Activated CD4-positive, alpha-beta T cell treated with anti-CD3 and anti-CD28 coated beads for 36 hours (primary cell): Measurements from ENCODE around the gene HSPB3. TPM values are rescaled to one million over a fixed set of nuclear protein-coding genes. Genes with fewer than 3 reads are reported as not detected.
"Not testable (repeated sequence)": the region's sequence is repeated elsewhere in the genome, so short reads cannot be mapped to it uniquely, and the experiment has no call there.

Experiments used
- ATAC-seq: fragments of 200-7000 bp; cut with Tn5 transposase; one replicate; pipeline ENCODE4 v1.10.0; 2021; ENCODE audit warnings: mild to moderate bottlenecking, moderate library complexity
- CTCF ChIA-PET: fragments of 350-600 bp; sonication (Branson Sonifier 250); formaldehyde crosslinking; loops from one replicate; lab custom pipeline; 2021; ENCODE audit warnings: antibody characterized with exemption; lab: Charles Lee
- POLR2A ChIA-PET: fragments of 350-600 bp; sonication (Branson Sonifier 250); formaldehyde crosslinking; loops from one replicate; lab custom pipeline; 2021; ENCODE audit warnings: antibody characterized with exemption, inconsistent platforms; lab: Charles Lee
- DNase-seq: peaks from one replicate; pipeline ENCODE4 v3.0.0-alpha.2; 2020
- H3K27ac Mint-ChIP-seq: one replicate; pipeline ENCODE4 v1.8.0; 2021; ENCODE audit warnings: mixed read lengths
- H3K27me3 Mint-ChIP-seq: one replicate; pipeline ENCODE4 v1.8.0; 2021; ENCODE audit warnings: mixed read lengths
- H3K36me3 Mint-ChIP-seq: one replicate; pipeline ENCODE4 v1.8.0; 2021; ENCODE audit warnings: low read depth, mixed read lengths
- H3K4me1 Mint-ChIP-seq: one replicate; pipeline ENCODE4 v1.8.0; 2021; ENCODE audit warnings: mixed read lengths
- H3K4me3 Mint-ChIP-seq: one replicate; pipeline ENCODE4 v1.8.0; 2021; ENCODE audit warnings: mild to moderate bottlenecking, moderate library complexity, mixed read lengths
- H3K9me3 Mint-ChIP-seq: one replicate; pipeline ENCODE4 v1.8.0; 2021; ENCODE audit warnings: low read depth, mixed read lengths
- intact Hi-C, 2 experiments: fragments of 100-400 bp; cut with DNase I in 1 of 2; cut with micrococcal nuclease in 1 of 2; formaldehyde crosslinking; loops; one replicate each; pipeline versions ENCODE4 v1.14.2 to v1.15.1; 2022 to 2024; cut with DNase I, micrococcal nuclease
- total RNA-seq, 2 experiments: library from RNA; stranded (reverse); gene quantifications; one replicate each; pipeline ENCODE4 v1.2.3, GENCODE V29; 2021

HSPB3 gene
- total RNA-seq, result not detected

- CTCF ChIA-PET, result interaction anchor here (0.7 to 1.6 kb wide), 3 partner anchors 34 to 660 kb away, joined by 3 to 10 read pairs (median 4); no protein-coding TSS in a partner anchor
- no peaks in the 10 kb centered on the region for H3K4me1 Mint-ChIP-seq
- no peak within 1 kb of the TSS for H3K27ac Mint-ChIP-seq
- H3K27me3 Mint-ChIP-seq, result peaks cover 6% of the 10 kb centered on the region
- intact Hi-C loops, result no loop called here
- peaks cover 2% of the 10 kb centered on the region for H3K9me3 Mint-ChIP-seq
- no peak for DNase-seq
- ATAC-seq, result no peak
- no peaks in the 10 kb centered on the region for H3K36me3 Mint-ChIP-seq
- no peak within 1 kb of the TSS for H3K4me3 Mint-ChIP-seq
- POLR2A ChIA-PET, result interaction anchor here (0.6 kb wide), 1 partner anchor 77 kb away, joined by 3 read pairs; no protein-coding TSS in a partner anchor
Measured at GRCh38 chr5:54455413-54456157, at the start of gene HSPB3. TSS of gene HSPB3 (plus strand) at chr5:54455699. CDS start at chr5:54455790, 91 bp downstream.

- DNase-seq (no peak), ATAC-seq (no peak)
- POLR2A ChIA-PET, result no interaction called here
- intact Hi-C loops, result no loop called here
- Mint-ChIP-seq H3K27ac (no peak overlapping the region), H3K9me3 (no peaks in the 10 kb centered on the region), H3K4me3 (no peak overlapping the region), H3K27me3 (peaks cover 8% of the 10 kb centered on the region), H3K36me3 (no peaks in the 10 kb centered on the region), H3K4me1 (no peaks in the 10 kb centered on the region)
- CTCF ChIA-PET, result interaction anchor here (0.8 to 3.4 kb wide), 3 partner anchors 8 to 79 kb away, joined by 3 to 16 read pairs (median 5); no protein-coding TSS in a partner anchor
Measured at GRCh38 chr5:54411176-54411575, 44.3 kb upstream of the HSPB3 start.

GRCh38 chr5:54412913-54413312 is 42.6 kb upstream of the HSPB3 start:
- no peaks in the 10 kb centered on the region for H3K36me3 Mint-ChIP-seq
- H3K9me3 Mint-ChIP-seq, result no peaks in the 10 kb centered on the region
- H3K27me3 Mint-ChIP-seq, result peaks cover 7% of the 10 kb centered on the region
- intact Hi-C loops, result no loop called here
- no peak overlapping the region for H3K4me3 Mint-ChIP-seq
- ChIA-PET POLR2A (no interaction called here), CTCF (interaction anchor here (0.6 to 1.9 kb wide), 3 partner anchors 10 to 930 kb away, joined by 3 to 8 read pairs (median 3); no protein-coding TSS in a partner anchor)
- ATAC-seq (no peak), DNase-seq (no peak)
- no peaks in the 10 kb centered on the region for H3K4me1 Mint-ChIP-seq
- H3K27ac Mint-ChIP-seq, result no peak overlapping the region

GRCh38 chr5:54415147-54415546 is 40.4 kb upstream of the HSPB3 start:
- Mint-ChIP-seq H3K4me3 (no peak overlapping the region), H3K27me3 (peaks cover 7% of the 10 kb centered on the region), H3K9me3 (no peaks in the 10 kb centered on the region), H3K4me1 (no peaks in the 10 kb centered on the region), H3K36me3 (no peaks in the 10 kb centered on the region), H3K27ac (no peak overlapping the region)
- POLR2A ChIA-PET, result no interaction called here
- intact Hi-C loops, result loop anchor here in 1 of 2 experiments (5.0 kb wide), 1 partner anchor 103 kb away; the partner anchor contains the start of gene ARL15
- ATAC-seq (no peak), DNase-seq (no peak)
- CTCF ChIA-PET, result interaction anchor here (0.6 kb wide), 1 partner anchor 168 kb away, joined by 3 read pairs; no protein-coding TSS in a partner anchor

GRCh38 chr5:54415896-54416601 is 39.5 kb upstream of the HSPB3 start:
- intact Hi-C loops, result loop anchor here in 1 of 2 experiments (5.0 kb wide), 1 partner anchor 104 kb away; the partner anchor contains the start of gene ARL15
- no peaks in the 10 kb centered on the region for H3K36me3 Mint-ChIP-seq
- DNase-seq, result no peak
- no peaks in the 10 kb centered on the region for H3K9me3 Mint-ChIP-seq
- ChIA-PET POLR2A (no interaction called here), CTCF (no interaction called here)
- H3K27ac Mint-ChIP-seq, result no peak overlapping the region
- no peak for ATAC-seq
- H3K27me3 Mint-ChIP-seq, result peaks cover 6% of the 10 kb centered on the region
- no peaks in the 10 kb centered on the region for H3K4me1 Mint-ChIP-seq
- H3K4me3 Mint-ChIP-seq, result no peak overlapping the region

- DNase-seq, result peak; percentile 25
- H3K9me3 Mint-ChIP-seq, H3K27ac Mint-ChIP-seq, H3K4me1 Mint-ChIP-seq, ATAC-seq, POLR2A ChIA-PET, H3K27me3 Mint-ChIP-seq, H3K36me3 Mint-ChIP-seq, H3K4me3 Mint-ChIP-seq: not testable (repeated sequence)
- intact Hi-C loops, result loop anchor here (1.0 to 5.0 kb wide), 3 partner anchors 107 to 177 kb away; partner anchors contain the start of gene ARL15 (in 1 of the 2)
- CTCF ChIA-PET, result interaction anchor here (0.6 to 1.6 kb wide), 24 partner anchors 9 to 462 kb away, joined by 3 to 18 read pairs (median 4); partner anchors contain the start of gene ARL15
Measured at GRCh38 chr5:54419573-54420423, 35.7 kb upstream of the HSPB3 start.

- H3K4me1 Mint-ChIP-seq, H3K27ac Mint-ChIP-seq, POLR2A ChIA-PET, H3K27me3 Mint-ChIP-seq, H3K4me3 Mint-ChIP-seq, H3K36me3 Mint-ChIP-seq, ATAC-seq, H3K9me3 Mint-ChIP-seq, DNase-seq, intact Hi-C loops: not testable (repeated sequence)
- CTCF ChIA-PET, result interaction anchor here (1.6 kb wide), 1 partner anchor 177 kb away, joined by 18 read pairs; no protein-coding TSS in a partner anchor
Measured at GRCh38 chr5:54420511-54420910, 35.0 kb upstream of the HSPB3 start.

- intact Hi-C loops, result no loop called here
- H3K4me3 Mint-ChIP-seq, result no peak overlapping the region
- no peak for ATAC-seq
- peaks cover 2% of the 10 kb centered on the region for H3K27me3 Mint-ChIP-seq
- no peaks in the 10 kb centered on the region for H3K36me3 Mint-ChIP-seq
- no peaks in the 10 kb centered on the region for H3K9me3 Mint-ChIP-seq
- POLR2A ChIA-PET, result no interaction called here
- H3K4me1 Mint-ChIP-seq, result no peaks in the 10 kb centered on the region
- H3K27ac Mint-ChIP-seq, result no peak overlapping the region
- no peak for DNase-seq
- CTCF ChIA-PET, result interaction anchor here (0.6 to 1.0 kb wide), 3 partner anchors 167 to 277 kb away, joined by 3 to 4 read pairs (median 3); no protein-coding TSS in a partner anchor
Measured at GRCh38 chr5:54421976-54422375, 33.5 kb upstream of the HSPB3 start.

- POLR2A ChIA-PET, result no interaction called here
- no peak overlapping the region for H3K27ac Mint-ChIP-seq
- no peaks in the 10 kb centered on the region for H3K36me3 Mint-ChIP-seq
- no peak for ATAC-seq
- DNase-seq, result no peak
- intact Hi-C loops, result no loop called here
- no peaks in the 10 kb centered on the region for H3K4me1 Mint-ChIP-seq
- H3K4me3 Mint-ChIP-seq, result no peak overlapping the region
- CTCF ChIA-PET, result interaction anchor here (0.9 to 1.2 kb wide), 2 partner anchors 12 to 15 kb away, joined by 3 read pairs; no protein-coding TSS in a partner anchor
- H3K27me3 Mint-ChIP-seq, result peaks cover 2% of the 10 kb centered on the region
- no peaks in the 10 kb centered on the region for H3K9me3 Mint-ChIP-seq
Measured at GRCh38 chr5:54425258-54425657, 30.2 kb upstream of the HSPB3 start.

- ChIA-PET CTCF (interaction anchor here (1.2 to 1.7 kb wide), 2 partner anchors 15 to 63 kb away, joined by 3 to 4 read pairs; no protein-coding TSS in a partner anchor), POLR2A (no interaction called here)
- ATAC-seq (no peak), DNase-seq (no peak)
- Mint-ChIP-seq H3K9me3 (no peaks in the 10 kb centered on the region), H3K4me1 (no peaks in the 10 kb centered on the region), H3K27me3 (peaks cover 6% of the 10 kb centered on the region), H3K27ac (no peak overlapping the region), H3K4me3 (no peak overlapping the region), H3K36me3 (no peaks in the 10 kb centered on the region)
- intact Hi-C loops, result no loop called here
Measured at GRCh38 chr5:54426209-54426608, 29.3 kb upstream of the HSPB3 start.
